HEK293T (cell line): ENCODE data around the gene MAPT.

ENCODE experiments used
- CTCF ChIA-PET: fragments of 350-600 bp; formaldehyde crosslinking; extraction: SDS; loops from one replicate; lab custom pipeline; 2021; ENCODE audit warnings: antibody characterized with exemption, inconsistent platforms; lab: Yijun Ruan, JAX
- POLR2A ChIA-PET: fragments of 350-600 bp; formaldehyde crosslinking; extraction: SDS; loops from one replicate; lab custom pipeline; 2020; ENCODE audit warnings: antibody characterized with exemption, inconsistent platforms; lab: Yijun Ruan, JAX
- DNase-seq: peaks from one replicate; pipeline ENCODE4 v3.0.0; 2012; ENCODE audit warnings: mixed read lengths; ENCODE audit errors: extremely low spot score
- ARNT ChIP-seq: fragments of 450-650 bp; IDR thresholded peaks from 2 replicates; pipeline ENCODE4 v1.6.1; 2017; ENCODE audit warnings: mild to moderate bottlenecking
- BHLHE40 ChIP-seq: fragments of 450-650 bp; IDR thresholded peaks from 2 replicates; pipeline ENCODE4 v1.6.1; 2016; ENCODE audit warnings: mild to moderate bottlenecking, moderate library complexity, borderline replicate concordance
- CTBP1 ChIP-seq: fragments of 450-650 bp; IDR thresholded peaks from 2 replicates; pipeline ENCODE4 v1.6.1; 2016; ENCODE audit warnings: borderline replicate concordance
- ELF4 ChIP-seq: fragments of 450-650 bp; IDR thresholded peaks from 2 replicates; pipeline ENCODE4 v1.6.1; 2017; ENCODE audit warnings: antibody characterized with exemption
- FOXA1 ChIP-seq: fragments of 450-650 bp; IDR thresholded peaks from 2 replicates; pipeline ENCODE4 v1.6.1; 2016; ENCODE audit warnings: mild to moderate bottlenecking
- FOXK2 ChIP-seq: fragments of 450-650 bp; IDR thresholded peaks from 2 replicates; pipeline ENCODE4 v1.6.1; 2016; ENCODE audit warnings: mild to moderate bottlenecking
- FOXM1 ChIP-seq: fragments of 450-650 bp; IDR thresholded peaks from 2 replicates; pipeline ENCODE4 v1.6.1; 2017; ENCODE audit warnings: mild to moderate bottlenecking, borderline replicate concordance
- HDGF ChIP-seq: fragments of 450-650 bp; IDR thresholded peaks from 2 replicates; pipeline ENCODE4 v1.6.1; 2017; ENCODE audit warnings: antibody characterized with exemption, borderline replicate concordance
- L3MBTL2 ChIP-seq: fragments of 450-650 bp; conservative IDR thresholded peaks from 2 replicates; pipeline ENCODE4 v1.6.1; 2016; ENCODE audit warnings: mild to moderate bottlenecking
- LEF1 ChIP-seq: fragments of 450-650 bp; IDR thresholded peaks from 2 replicates; pipeline ENCODE4 v1.6.1; 2017; ENCODE audit warnings: mild to moderate bottlenecking, borderline replicate concordance
- NFRKB ChIP-seq: fragments of 450-650 bp; IDR thresholded peaks from 2 replicates; pipeline ENCODE4 v1.6.1; 2016; ENCODE audit warnings: mild to moderate bottlenecking, moderate library complexity
- PKNOX1 ChIP-seq: fragments of 450-650 bp; IDR thresholded peaks from 2 replicates; pipeline ENCODE4 v1.6.1; 2016
- SP1 ChIP-seq: fragments of 450-650 bp; IDR thresholded peaks from 2 replicates; pipeline ENCODE4 v1.6.1; 2017
- SUZ12 ChIP-seq: fragments of 450-650 bp; IDR thresholded peaks from 2 replicates; pipeline ENCODE4 v1.6.1; 2016; ENCODE audit warnings: mild to moderate bottlenecking
- TARDBP ChIP-seq: fragments of 450-650 bp; IDR thresholded peaks from 2 replicates; pipeline ENCODE4 v1.6.1; 2016
- ZNF384 ChIP-seq: fragments of 450-650 bp; IDR thresholded peaks from 2 replicates; pipeline ENCODE4 v1.6.1; 2016

MAPT gene

DNA sequence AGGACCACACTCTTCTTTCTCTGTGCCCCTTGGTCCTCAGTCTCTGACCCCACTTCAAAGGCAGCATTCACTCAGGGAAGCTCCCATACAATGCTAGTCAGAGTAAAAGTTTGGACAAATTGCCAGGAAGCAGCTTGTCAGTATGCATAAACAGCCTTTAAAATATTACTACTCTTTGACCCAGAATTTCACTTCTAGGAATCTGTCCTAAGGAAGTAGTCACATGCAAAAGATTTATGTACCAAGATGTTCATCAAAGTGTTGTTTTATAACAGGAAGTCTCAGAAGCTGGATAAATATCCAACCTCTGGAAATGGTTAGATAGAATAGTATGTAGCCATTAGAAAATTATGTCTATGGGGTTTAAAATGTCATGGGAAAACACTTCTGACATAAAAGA is 31.0 kb downstream of the MAPT start:
- DNase-seq = no peak
- ChIA-PET POLR2A (no interaction called here), CTCF (no interaction called here)
- TF ChIP-seq TARDBP (no peak), FOXK2 (no peak), ELF4 (no peak), NFRKB (no peak), FOXM1 (no peak), ARNT (no peak), HDGF (no peak)

DNA sequence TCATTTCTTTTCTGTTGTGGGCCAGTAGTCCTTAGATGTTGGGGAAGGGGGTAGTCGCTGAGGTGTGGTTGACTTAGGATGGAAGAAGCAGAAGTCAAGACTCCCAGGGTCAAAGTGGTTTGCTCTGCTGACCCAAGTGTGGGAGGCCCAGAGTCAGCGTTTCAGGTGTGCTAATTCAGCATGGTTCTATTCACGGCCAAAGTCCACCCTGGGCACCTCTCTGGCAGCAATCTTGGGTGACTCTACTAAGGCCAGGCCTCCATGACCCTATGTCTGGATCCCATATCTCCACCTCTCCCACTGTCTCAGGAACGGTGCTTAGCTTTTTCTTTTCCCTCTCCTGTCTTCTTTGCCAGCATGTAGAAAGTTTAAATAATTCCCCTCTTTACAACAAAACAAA is 32.9 kb downstream of the MAPT start:
- no peak for DNase-seq
- TF ChIP-seq TARDBP = no peak
- TF ChIP-seq FOXA1 = no peak
- no peak for TF ChIP-seq BHLHE40
- no peak for TF ChIP-seq ELF4
- TF ChIP-seq HDGF = no peak
- no peak for TF ChIP-seq CTBP1
- CTCF ChIA-PET = no interaction called here
- POLR2A ChIA-PET = no interaction called here

- TF ChIP-seq SUZ12 (no peak), FOXM1 (no peak), NFRKB (no peak), HDGF (no peak), ZNF384 (no peak), L3MBTL2 (no peak), TARDBP (no peak), SP1 (no peak), FOXK2 (no peak), LEF1 (no peak), CTBP1 (no peak)
- no peak for DNase-seq
- CTCF ChIA-PET = interaction anchor here (0.7 to 1.6 kb wide), 2 partner anchors 11 to 20 kb away, joined by 3 read pairs; no protein-coding TSS in a partner anchor
- POLR2A ChIA-PET = interaction anchor here (0.8 kb wide), 1 partner anchor 10 kb away, joined by 3 read pairs; no protein-coding TSS in a partner anchor
Observed at GRCh38 chr17:45929344-45929743, 35.0 kb downstream of the MAPT start.

DNA sequence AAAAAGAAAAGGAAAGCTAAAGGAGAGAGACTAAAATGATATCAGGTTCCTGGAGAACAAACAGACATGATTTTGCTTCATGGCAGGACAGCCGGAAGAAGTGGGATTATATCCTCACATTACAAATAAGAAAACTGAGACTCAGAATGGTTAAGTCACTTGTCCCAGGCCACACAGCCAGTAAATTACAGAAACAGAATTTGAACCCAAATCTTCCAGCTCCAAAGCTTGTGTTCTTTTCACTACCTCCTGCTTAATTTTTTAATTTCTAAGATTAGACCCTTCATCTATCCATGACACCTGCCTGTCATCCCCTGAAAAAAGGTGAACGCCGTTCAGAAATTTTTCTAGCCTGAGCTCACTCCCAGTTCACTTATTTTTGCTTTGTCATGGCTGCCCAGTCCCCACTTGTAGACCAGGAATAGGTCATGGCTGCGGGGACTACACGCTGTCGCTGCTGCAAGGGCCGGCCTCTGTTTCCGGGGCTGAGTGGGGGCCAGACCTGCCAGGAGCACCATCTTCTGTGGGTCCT is 36.1 kb downstream of the MAPT start:
- no peak for DNase-seq
- CTCF ChIA-PET = no interaction called here
- POLR2A ChIA-PET = interaction anchor here (1.0 kb wide), 1 partner anchor 12 kb away, joined by 3 read pairs; no protein-coding TSS in a partner anchor
- TF ChIP-seq ZNF384 = no peak
- no peak for TF ChIP-seq FOXA1
- TF ChIP-seq ARNT = no peak
- TF ChIP-seq FOXK2 = no peak

GRCh38 chr17:45931677-45932076 is 37.3 kb downstream of the MAPT start:
- no peak for DNase-seq
- CTCF ChIA-PET = interaction anchor here (0.9 kb wide), 1 partner anchor 17 kb away, joined by 4 read pairs; no protein-coding TSS in a partner anchor
- TF ChIP-seq FOXA1 (no peak), TARDBP (no peak), FOXK2 (no peak), ZNF384 (no peak), L3MBTL2 (no peak), NFRKB (no peak), SUZ12 (no peak), BHLHE40 (no peak), HDGF (no peak), SP1 (no peak)
- POLR2A ChIA-PET = no interaction called here

GRCh38 chr17:45934044-45934979 is 40.0 kb downstream of the MAPT start:
- ChIA-PET CTCF (interaction anchor here (0.7 to 1.1 kb wide), 3 partner anchors 15 to 27 kb away, joined by 3 read pairs; no protein-coding TSS in a partner anchor), POLR2A (no interaction called here)
- TF ChIP-seq TARDBP (no peak), L3MBTL2 (no peak), ELF4 (no peak), FOXK2 (no peak), BHLHE40 (no peak), SUZ12 (no peak)
- no peak for DNase-seq

DNA sequence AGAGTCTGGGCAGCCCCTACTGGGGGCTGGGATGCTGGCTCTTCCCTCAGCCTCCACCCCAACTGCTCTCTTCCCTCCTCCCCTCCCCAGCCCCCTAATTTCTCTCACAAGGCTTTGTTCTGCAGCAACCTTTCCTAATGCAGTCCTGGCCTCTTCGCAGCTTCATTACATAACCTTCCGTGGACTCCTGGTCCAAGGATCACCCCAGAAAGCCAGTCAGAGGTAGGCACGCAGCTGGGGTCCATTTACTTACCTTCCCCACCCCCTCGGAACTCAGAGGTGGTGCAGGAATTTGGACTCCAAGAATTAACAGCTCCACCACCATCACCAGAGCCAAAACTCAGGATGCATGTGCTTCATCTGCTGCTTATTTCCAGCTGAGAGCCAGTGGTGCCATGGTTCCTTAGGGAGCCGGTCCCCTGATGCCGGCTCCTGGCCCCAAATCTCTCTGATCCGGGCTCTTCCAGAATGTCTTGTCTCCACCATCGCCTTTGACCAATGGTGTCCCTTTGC is 40.9 kb downstream of the MAPT start:
- POLR2A ChIA-PET = no interaction called here
- CTCF ChIA-PET = interaction anchor here (1.1 kb wide), 1 partner anchor 14 kb away, joined by 3 read pairs; no protein-coding TSS in a partner anchor
- DNase-seq = no peak
- no peak for TF ChIP-seq LEF1
- no peak for TF ChIP-seq PKNOX1
- TF ChIP-seq TARDBP = no peak
- no peak for TF ChIP-seq L3MBTL2
- TF ChIP-seq SP1 = no peak
- no peak for TF ChIP-seq HDGF
- no peak for TF ChIP-seq ARNT
- no peak for TF ChIP-seq ELF4
- no peak for TF ChIP-seq FOXM1
- no peak for TF ChIP-seq SUZ12
- no peak for TF ChIP-seq ZNF384
- no peak for TF ChIP-seq BHLHE40
- TF ChIP-seq NFRKB = no peak
- TF ChIP-seq FOXK2 = no peak
- TF ChIP-seq CTBP1 = no peak
- no peak for TF ChIP-seq FOXA1
